Measurements from ENCODE around the gene FBXL17.

FBXL17 gene

GRCh38 chr5:107945061-107945460, 436.8 kb downstream of the FBXL17 start:
- no peak for DNase-seq

- DNase-seq = no peak
These were observed 438.0 kb downstream of the FBXL17 start for GRCh38 chr5:107943923-107944322.

DNA sequence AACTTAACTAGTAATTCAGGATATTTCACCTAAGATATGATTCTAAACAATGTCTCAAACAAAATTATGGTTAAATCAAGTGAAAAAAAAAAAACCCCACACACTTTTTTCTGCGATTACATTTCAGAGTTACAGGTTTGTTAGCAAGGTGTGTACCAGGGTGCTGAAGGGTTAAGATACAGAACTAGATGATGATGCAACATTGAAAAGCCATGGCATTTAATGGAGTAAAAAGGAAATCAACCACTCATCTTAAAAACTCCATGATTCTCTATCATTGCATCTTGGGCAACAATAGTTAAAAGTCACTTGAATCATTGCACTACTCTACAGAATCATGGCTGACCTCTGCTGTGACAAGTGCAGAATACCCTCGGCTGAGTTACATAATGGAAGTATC, 440.9 kb downstream of the FBXL17 start:
- DNase-seq = no peak

- DNase-seq = no peak
These were observed 444.1 kb downstream of the FBXL17 start for GRCh38 chr5:107937651-107938355.

- no peak for DNase-seq
These were observed 444.7 kb downstream of the FBXL17 start for GRCh38 chr5:107937204-107937603.

DNA sequence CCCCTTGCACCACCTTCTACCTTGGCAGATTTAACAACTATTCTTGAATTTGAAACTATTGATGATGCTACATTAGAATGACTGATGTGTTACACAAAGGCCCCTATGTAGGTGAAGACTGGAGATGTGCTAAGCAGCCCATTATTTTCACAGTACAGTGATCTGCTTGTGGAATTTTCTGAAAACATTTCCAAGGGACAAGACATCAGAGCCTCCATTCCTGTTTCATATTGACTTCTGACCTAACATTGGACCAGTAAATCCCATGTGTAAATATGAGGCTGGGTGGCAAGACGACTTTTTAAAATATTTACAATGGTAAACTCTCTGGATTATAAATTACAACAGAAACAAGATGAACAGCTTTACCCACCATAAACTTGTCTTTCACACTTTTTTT, 445.4 kb downstream of the FBXL17 start:
- DNase-seq = no peak

GRCh38 chr5:107935645-107936044, 446.3 kb downstream of the FBXL17 start:
- no peak for DNase-seq

DNA sequence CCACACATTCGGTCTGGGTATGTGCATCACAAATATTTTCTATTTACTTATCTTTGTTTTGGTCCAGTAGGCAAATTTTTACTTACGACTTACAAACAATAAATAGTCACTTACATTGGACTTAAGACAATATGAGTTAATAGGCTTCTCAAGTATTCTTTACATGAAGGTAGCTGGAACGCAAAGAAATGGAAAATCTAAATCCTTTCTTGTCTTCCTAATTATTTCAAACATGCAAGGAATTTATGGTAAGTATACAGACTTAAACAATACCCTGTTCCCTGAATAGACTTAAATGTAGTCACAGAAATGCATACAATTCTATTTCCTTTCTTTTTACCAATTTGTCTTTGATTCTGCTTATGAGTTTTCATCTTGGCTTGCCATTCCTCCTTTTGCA, 448.6 kb downstream of the FBXL17 start:
- no peak for DNase-seq

GRCh38 chr5:107930891-107931290, 451.0 kb downstream of the FBXL17 start:
- no peak for DNase-seq

- DNase-seq = no peak
These were observed 451.8 kb downstream of the FBXL17 start for GRCh38 chr5:107930092-107930491.

GRCh38 chr5:107929080-107929479, 452.8 kb downstream of the FBXL17 start:
- no peak for DNase-seq

DNA sequence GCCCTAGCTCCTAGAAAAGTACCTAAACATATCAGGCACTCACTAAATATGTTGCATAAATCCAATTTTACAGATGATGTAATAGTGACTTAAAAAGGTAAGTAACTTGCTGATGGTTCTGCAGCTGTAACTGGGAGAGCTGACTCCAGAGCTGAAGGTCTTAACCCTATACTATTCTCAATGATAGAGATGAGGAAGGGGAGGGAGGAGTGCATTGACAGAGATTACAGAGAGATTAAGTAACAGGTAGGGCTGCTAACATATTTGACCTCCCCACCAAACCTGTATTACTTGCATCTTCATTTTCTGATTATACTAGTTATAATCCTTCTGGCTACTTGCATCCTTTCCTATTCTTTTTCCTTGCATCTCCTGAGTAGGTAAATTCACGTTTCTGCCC, 455.8 kb downstream of the FBXL17 start:
- no peak for DNase-seq

DNA sequence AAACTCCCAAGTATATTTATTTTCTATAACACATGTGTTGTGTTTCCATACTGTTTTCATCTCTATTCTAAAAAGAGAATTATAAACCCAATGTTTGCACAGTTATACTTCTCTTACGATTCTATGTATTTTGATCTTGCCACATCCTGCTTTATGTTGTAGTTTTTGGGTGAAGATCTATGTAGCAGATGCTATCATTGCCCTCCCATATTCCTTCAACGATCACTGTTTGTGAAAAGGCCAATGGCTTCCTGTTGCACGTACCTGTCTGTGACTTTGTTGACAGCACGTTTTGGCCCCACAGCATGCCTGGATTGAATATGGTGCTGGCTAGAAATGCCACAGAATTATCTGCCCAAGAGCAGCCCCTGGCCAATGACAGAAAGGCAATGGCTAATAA, 456.7 kb downstream of the FBXL17 start:
- no peak for DNase-seq

DNA sequence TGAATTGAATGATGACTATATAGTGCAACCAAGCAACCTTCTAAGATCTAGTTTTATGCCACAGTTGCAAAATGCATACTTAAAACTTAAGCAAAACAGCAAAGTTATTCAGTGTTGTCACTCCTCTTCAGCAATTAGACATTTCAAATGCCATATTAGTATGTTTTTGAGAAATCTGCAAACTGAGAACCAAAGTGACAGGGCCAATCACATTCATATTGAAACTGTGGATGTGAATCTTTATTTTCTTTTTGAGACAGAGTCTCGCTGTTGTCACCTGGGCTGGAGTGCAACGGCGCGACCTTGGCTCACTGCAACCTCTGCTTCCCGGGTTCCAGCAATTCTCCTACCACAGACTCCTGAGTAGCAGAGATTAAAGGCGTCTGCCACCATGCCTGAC, 461.9 kb downstream of the FBXL17 start:
- no peak for DNase-seq

DNA sequence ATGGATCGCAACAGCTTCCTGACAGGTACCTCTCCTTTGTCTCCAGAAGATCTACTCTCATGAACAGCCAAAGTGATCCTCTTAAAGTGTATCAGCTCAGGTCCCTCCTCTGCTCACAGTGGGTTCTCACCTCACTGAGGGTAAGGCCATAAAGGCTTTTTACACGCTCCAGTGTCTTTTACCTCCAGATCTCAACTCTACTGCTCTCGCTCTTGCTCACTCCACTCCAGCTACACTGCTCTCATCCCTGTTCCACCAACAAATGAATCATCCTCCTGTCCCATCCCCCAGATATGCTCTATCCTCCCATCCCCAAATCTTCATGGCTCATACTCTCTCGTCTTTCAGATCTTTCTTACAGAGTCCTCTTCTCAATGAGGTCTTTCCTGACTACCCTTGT, 462.5 kb downstream of the FBXL17 start:
- no peak for DNase-seq

DNA sequence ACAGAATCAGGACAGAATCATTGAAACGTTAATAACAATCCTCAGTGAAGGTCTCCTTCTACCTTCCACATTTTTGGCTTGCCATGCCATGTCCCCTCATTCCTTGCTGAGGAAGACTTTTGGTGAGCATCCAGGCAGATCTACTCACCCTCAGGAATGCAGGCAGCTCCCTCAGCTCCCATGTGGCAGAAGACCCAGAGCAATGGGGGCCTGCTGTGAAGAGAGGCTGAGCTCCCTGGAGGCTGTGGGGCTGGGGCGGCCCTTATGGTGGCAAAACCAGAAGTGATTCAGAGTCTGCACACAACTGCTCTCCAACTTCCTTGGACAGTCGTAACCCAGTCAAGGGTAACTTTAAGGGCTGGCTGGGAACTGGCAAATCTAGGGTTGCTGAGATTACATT, 463.9 kb downstream of the FBXL17 start:
- DNase-seq = no peak

GRCh38 chr5:107916731-107917725, 464.9 kb downstream of the FBXL17 start:
- no peak for DNase-seq

DNA sequence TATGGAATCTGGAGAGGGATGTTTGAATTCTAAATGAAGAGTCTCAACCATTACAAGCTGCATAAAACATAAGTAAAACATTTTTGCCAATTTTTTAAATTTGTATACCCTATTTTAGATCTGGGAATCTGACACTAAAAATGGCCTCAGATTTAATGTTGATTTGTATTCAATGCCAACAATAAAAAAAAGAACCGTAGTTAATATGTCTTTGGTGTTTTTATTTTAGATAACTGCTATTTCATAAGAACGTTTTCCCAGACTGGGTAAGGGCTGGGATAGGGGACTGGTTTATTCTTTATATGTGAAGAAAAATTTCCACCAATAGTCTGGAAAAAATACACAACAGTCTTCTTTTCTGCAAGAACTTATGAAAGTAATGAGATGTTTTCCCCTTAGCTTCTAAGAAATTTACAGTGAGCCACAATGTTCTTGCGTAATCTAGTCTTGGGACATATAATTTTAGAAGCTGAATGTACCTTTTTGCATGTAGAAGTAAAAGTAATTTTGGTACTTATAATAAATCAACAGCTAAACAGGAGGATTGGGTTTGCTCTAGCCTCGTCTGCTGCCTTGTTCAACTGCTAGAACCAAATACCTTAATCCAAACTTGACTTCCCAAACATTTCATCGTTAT, 466.6 kb downstream of the FBXL17 start:
- DNase-seq = no peak

- no peak for DNase-seq
These were observed 468.4 kb downstream of the FBXL17 start for GRCh38 chr5:107913494-107913893.

DNA sequence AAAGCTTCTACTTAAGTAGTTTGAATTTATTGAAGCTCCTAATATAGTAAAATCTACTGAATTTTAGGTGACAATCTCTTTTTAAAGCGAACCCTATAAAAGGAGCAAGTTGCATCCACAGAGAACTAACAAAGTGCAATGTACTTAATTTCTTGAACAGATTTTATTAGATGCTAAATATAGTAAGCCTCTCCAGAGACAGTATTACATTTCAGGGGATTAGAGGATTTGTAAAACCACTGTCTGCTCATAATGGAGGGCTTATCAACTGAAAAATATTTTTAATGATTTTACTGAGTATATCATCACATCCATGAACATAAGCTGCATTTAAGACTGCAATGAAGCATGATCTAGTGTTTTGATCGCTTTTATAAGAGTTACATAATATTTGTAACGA, 481.2 kb downstream of the FBXL17 start:
- no peak for DNase-seq

DNA sequence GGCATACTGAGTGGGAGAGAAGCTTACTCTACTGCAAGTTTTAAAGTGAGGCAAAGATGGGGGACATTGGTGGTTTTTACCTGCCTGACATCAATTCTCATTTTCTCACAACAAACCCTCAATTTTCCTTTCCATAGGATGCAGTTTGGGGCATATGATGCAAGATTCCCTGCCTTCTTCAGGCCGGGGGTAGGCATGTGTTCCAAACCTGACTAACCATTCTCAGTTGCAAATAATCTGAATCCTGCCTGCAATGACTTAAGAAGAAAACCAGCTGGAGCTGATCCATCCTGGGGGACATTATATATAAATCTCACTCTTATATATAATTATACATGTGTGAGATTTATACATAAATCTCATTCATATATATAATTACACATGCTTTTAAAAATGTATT, 487.5 kb downstream of the FBXL17 start:
- DNase-seq = no peak

DNA sequence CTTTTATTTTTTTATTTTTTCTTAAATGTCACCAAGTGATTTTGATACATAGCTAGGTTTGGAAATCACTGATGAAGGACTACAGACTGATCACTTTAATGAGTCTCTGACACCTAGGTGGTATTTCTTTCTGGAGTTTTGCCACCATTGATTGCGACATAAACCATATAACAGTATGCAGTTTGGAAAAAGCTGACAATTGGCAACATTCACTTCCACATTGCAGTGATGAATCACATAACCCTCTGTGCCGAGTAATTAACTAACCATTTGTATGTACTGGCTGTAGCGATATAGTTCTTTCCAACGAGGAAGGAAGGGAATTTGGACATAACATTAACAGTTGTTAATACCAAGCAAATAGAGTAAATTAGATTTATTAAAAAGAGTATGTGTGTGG, 488.3 kb downstream of the FBXL17 start:
- DNase-seq = no peak

- DNase-seq = no peak
These were observed 492.5 kb downstream of the FBXL17 start for GRCh38 chr5:107889387-107889786.

- no peak for DNase-seq
These were observed 493.4 kb downstream of the FBXL17 start for GRCh38 chr5:107888541-107888940.

Data from CD4-positive, alpha-beta T cell treated with Interleukin-4 for 4 hours (primary cell).